Esophagus squamous epithelium (tissue), 4 donors: ENCODE data around the gene DUSP8.

ENCODE experiments used
- POLR2A ChIP-seq, 4 donors: fragments of 450-650 bp; IDR thresholded peaks; one replicate each; pipeline ENCODE4 v1.6.1; 2017; ENCODE audit warnings: antibody characterized with exemption in 4 of 4, mild to moderate bottlenecking in 4 of 4, moderate library complexity in 3 of 4
- TF ChIP-seq, protein P1 (sequence below), 6 experiments: fragments of 450-650 bp in 4 of 6; fragments of 200-600 bp in 2 of 6; sonication (generic) in 2 of 6; IDR thresholded peaks; one replicate each; pipeline ENCODE4 v1.5.1; 2016 to 2019; ENCODE audit warnings: antibody characterized with exemption in 6 of 6, mild to moderate bottlenecking in 4 of 6, moderate library complexity in 4 of 6

DNA sequence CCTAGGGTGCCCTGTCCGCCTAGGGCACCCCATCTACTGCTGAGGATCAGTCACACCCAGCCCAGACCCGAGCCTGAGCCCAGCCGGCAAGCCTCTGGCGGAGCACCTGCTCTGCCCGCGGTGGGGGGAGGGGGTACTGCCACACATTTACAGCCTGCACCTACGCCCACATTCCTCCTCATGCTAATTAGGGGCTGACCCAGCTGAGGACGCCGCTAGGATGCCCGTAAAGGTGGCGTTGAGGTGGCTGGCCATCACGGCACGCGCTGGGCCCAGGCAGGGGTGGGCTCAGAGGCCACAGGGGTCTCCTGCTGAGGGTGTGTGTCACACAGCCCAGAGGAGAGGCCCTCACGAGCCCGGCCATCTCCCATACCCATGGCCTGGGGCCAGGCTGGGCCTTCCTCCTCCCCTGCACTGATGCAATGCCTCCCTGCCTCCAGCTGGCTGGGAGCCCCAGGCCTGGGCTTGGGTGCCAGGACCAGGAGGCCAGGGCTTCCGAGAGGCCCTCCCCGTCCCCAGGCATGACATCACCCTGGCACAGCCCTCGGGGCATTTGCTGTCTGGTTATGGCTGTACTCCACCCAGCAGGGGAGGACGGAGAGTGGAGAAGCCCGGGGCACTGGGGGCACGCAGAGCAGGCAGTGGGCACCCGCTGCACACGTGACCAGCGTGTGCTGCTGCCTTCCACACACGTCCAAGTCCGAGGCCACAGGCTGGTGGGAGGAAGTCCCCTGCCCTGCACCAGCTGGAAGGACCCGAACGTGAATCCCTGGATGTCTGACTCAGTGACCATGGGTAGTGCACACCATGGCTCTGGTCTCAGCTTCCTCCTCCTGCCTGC lies 12.7 kb downstream of the DUSP8 start:
- TF ChIP-seq, protein P1, sequence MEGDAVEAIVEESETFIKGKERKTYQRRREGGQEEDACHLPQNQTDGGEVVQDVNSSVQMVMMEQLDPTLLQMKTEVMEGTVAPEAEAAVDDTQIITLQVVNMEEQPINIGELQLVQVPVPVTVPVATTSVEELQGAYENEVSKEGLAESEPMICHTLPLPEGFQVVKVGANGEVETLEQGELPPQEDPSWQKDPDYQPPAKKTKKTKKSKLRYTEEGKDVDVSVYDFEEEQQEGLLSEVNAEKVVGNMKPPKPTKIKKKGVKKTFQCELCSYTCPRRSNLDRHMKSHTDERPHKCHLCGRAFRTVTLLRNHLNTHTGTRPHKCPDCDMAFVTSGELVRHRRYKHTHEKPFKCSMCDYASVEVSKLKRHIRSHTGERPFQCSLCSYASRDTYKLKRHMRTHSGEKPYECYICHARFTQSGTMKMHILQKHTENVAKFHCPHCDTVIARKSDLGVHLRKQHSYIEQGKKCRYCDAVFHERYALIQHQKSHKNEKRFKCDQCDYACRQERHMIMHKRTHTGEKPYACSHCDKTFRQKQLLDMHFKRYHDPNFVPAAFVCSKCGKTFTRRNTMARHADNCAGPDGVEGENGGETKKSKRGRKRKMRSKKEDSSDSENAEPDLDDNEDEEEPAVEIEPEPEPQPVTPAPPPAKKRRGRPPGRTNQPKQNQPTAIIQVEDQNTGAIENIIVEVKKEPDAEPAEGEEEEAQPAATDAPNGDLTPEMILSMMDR (IDR thresholded peaks at IDR 0.05), result no peak
- TF ChIP-seq POLR2A (IDR thresholded peaks at IDR 0.05), result no peak
